SK-N-SH treated with all-trans-retinoic acid at 6 μM for 48 hours (cell line): ENCODE measurements around the gene SIGLEC5.

Experiments
- ATAC-seq: fragments of 200-7000 bp; cut with Tn5 transposase; 3 replicates; pipeline ENCODE4 v1.9.1; 2020; ENCODE audit warnings: mild to moderate bottlenecking, moderate library complexity
- ARNTL ChIP-seq: fragments of 450-650 bp; formaldehyde crosslinking; IDR thresholded peaks from 2 replicates; pipeline ENCODE4 v1.5.0; 2020; ENCODE audit warnings: low read depth, mild to moderate bottlenecking, moderate library complexity, borderline replicate concordance
- BACH2 ChIP-seq: fragments of 250-450 bp; sonication (Bioruptor Pico); IDR thresholded peaks from 2 replicates; pipeline ENCODE4 v1.9.0; 2021; ENCODE audit warnings: mild to moderate bottlenecking, borderline replicate concordance
- CREB5 ChIP-seq: fragments of 250-450 bp; sonication (Bioruptor Pico); IDR thresholded peaks from 2 replicates; pipeline ENCODE4 v1.5.1; 2020; ENCODE audit warnings: low read depth, mild to moderate bottlenecking, moderate library complexity
- CSDC2 ChIP-seq: fragments of 250-450 bp; sonication (Bioruptor Pico); IDR thresholded peaks from 2 replicates; pipeline ENCODE4 v1.5.0; 2020; ENCODE audit warnings: mild to moderate bottlenecking, moderate library complexity
- CSRNP3 ChIP-seq: fragments of 250-450 bp; sonication (Bioruptor Pico); IDR thresholded peaks from 2 replicates; pipeline ENCODE4 v1.5.1; 2021; ENCODE audit warnings: mild to moderate bottlenecking, moderate library complexity
- ESRRG ChIP-seq: fragments of 250-450 bp; sonication (Bioruptor Pico); IDR thresholded peaks from 2 replicates; pipeline ENCODE4 v1.6.1; 2021; ENCODE audit warnings: mild to moderate bottlenecking
- GLIS3 ChIP-seq: fragments of 250-450 bp; sonication (Bioruptor Pico); IDR thresholded peaks from 2 replicates; pipeline ENCODE4 v1.5.0; 2020; ENCODE audit warnings: mild to moderate bottlenecking, moderate library complexity
- ISL1 ChIP-seq: fragments of 250-450 bp; sonication (Bioruptor Pico); IDR thresholded peaks from 2 replicates; pipeline ENCODE4 v2.1.2; 2022; ENCODE audit warnings: mild to moderate bottlenecking, moderate library complexity
- OSR1 ChIP-seq: fragments of 250-450 bp; sonication (Bioruptor Pico); IDR thresholded peaks from 2 replicates; pipeline ENCODE4 v1.8.0; 2022; ENCODE audit warnings: moderate library complexity, mild to moderate bottlenecking, inconsistent platforms
- PATZ1 ChIP-seq: fragments of 250-450 bp; sonication (Bioruptor Pico); IDR thresholded peaks from 2 replicates; pipeline ENCODE4 v1.8.0; 2020; ENCODE audit warnings: mild to moderate bottlenecking, moderate library complexity, borderline replicate concordance
- POU6F1 ChIP-seq: fragments of 250-450 bp; sonication (Bioruptor Pico); IDR thresholded peaks from 2 replicates; pipeline ENCODE4 v1.8.0; 2021; ENCODE audit warnings: low read depth, mild to moderate bottlenecking, moderate library complexity, borderline replicate concordance
- PPARA ChIP-seq: fragments of 250-450 bp; sonication (Bioruptor Pico); IDR thresholded peaks from 2 replicates; pipeline ENCODE4 v1.5.0; 2020; ENCODE audit warnings: mild to moderate bottlenecking, borderline replicate concordance
- RARB ChIP-seq: fragments of 250-450 bp; sonication (Bioruptor Pico); IDR thresholded peaks from 2 replicates; pipeline ENCODE4 v1.8.0; 2021; ENCODE audit warnings: mild to moderate bottlenecking, moderate library complexity
- SNAI2 ChIP-seq: fragments of 250-450 bp; sonication (Bioruptor Pico); IDR thresholded peaks from 2 replicates; pipeline ENCODE4 v1.5.0; 2020; ENCODE audit warnings: mild to moderate bottlenecking, moderate library complexity
- TCF4 ChIP-seq: fragments of 250-450 bp; sonication (Bioruptor Pico); IDR thresholded peaks from 2 replicates; pipeline ENCODE4 v1.8.0; 2021; ENCODE audit warnings: mild to moderate bottlenecking, moderate library complexity, borderline replicate concordance
- TOX ChIP-seq: fragments of 250-450 bp; sonication (Bioruptor Pico); IDR thresholded peaks from 2 replicates; pipeline ENCODE4 v1.8.0; 2021; ENCODE audit warnings: mild to moderate bottlenecking, moderate library complexity, borderline replicate concordance
- ZC3H10 ChIP-seq: fragments of 250-450 bp; sonication (Bioruptor Pico); IDR thresholded peaks from 2 replicates; pipeline ENCODE4 v1.5.1; 2021; ENCODE audit warnings: mild to moderate bottlenecking, moderate library complexity
- ZFP30 ChIP-seq: fragments of 450-650 bp; formaldehyde crosslinking; IDR thresholded peaks from 2 replicates; pipeline ENCODE4 v1.5.0; 2022; ENCODE audit warnings: mild to moderate bottlenecking, moderate library complexity
- ZNF565 ChIP-seq: fragments of 450-650 bp; formaldehyde crosslinking; conservative IDR thresholded peaks from 2 replicates; pipeline ENCODE4 v1.5.0; 2020; ENCODE audit warnings: low read depth, mild to moderate bottlenecking, moderate library complexity
- ZNF70 ChIP-seq: fragments of 450-650 bp; formaldehyde crosslinking; IDR thresholded peaks from 2 replicates; pipeline ENCODE4 v1.5.0; 2020; ENCODE audit warnings: mild to moderate bottlenecking, moderate library complexity
- ZNF8 ChIP-seq: fragments of 450-650 bp; formaldehyde crosslinking; IDR thresholded peaks from 2 replicates; pipeline ENCODE4 v1.5.0; 2020; ENCODE audit warnings: mild to moderate bottlenecking, moderate library complexity

Gene SIGLEC5

GRCh38 chr19:51602189-51602854, 27.9 kb downstream of the SIGLEC5 start:
- TF ChIP-seq PATZ1 (CRISPR knock-in tag) (no peak), CSRNP3 (no peak), OSR1 (CRISPR knock-in tag) (no peak), ZFP30 (CRISPR knock-in tag) (no peak), GLIS3 (CRISPR knock-in tag) (no peak)
- TF ChIP-seq, all 23 proteins: peak for 0
- no peak for ATAC-seq

- TF ChIP-seq PPARA (no peak), TOX (no peak), OSR1 (CRISPR knock-in tag) (no peak), ESRRG (CRISPR knock-in tag) (no peak), ZFP30 (CRISPR knock-in tag) (no peak), SNAI2 (no peak), ZNF565 (CRISPR knock-in tag) (no peak), CSDC2 (CRISPR knock-in tag) (no peak), ARNTL (CRISPR knock-in tag) (no peak), ZNF70 (CRISPR knock-in tag) (no peak), BACH2 (CRISPR knock-in tag) (no peak), ZNF8 (CRISPR knock-in tag) (no peak), POU6F1 (no peak), RARB (CRISPR knock-in tag) (no peak), GLIS3 (CRISPR knock-in tag) (no peak)
- ATAC-seq: no peak
Observed at GRCh38 chr19:51600940-51601580, 29.1 kb downstream of the SIGLEC5 start.

- TF ChIP-seq ZNF8 (CRISPR knock-in tag): no peak
- no peak for TF ChIP-seq GLIS3 (CRISPR knock-in tag)
- TF ChIP-seq ZFP30 (CRISPR knock-in tag): no peak
- TF ChIP-seq ZC3H10: no peak
- TF ChIP-seq CSDC2 (CRISPR knock-in tag): no peak
- TF ChIP-seq POU6F1: no peak
- ATAC-seq: no peak
Observed at GRCh38 chr19:51599084-51599483, 31.1 kb downstream of the SIGLEC5 start.

GRCh38 chr19:51598159-51598915, 31.9 kb downstream of the SIGLEC5 start:
- TF ChIP-seq ZNF8 (CRISPR knock-in tag): no peak
- no peak for TF ChIP-seq SNAI2
- TF ChIP-seq TCF4: no peak
- TF ChIP-seq BACH2 (CRISPR knock-in tag): no peak
- TF ChIP-seq ZNF565 (CRISPR knock-in tag): no peak
- no peak for TF ChIP-seq PATZ1 (CRISPR knock-in tag)
- TF ChIP-seq ISL1 (CRISPR knock-in tag): no peak
- no peak for TF ChIP-seq ZC3H10
- no peak for TF ChIP-seq POU6F1
- TF ChIP-seq OSR1 (CRISPR knock-in tag): no peak
- TF ChIP-seq CREB5 (CRISPR knock-in tag): no peak
- TF ChIP-seq TOX: no peak
- no peak for TF ChIP-seq PPARA
- TF ChIP-seq RARB (CRISPR knock-in tag): no peak
- no peak for TF ChIP-seq ZFP30 (CRISPR knock-in tag)
- TF ChIP-seq CSDC2 (CRISPR knock-in tag): no peak
- TF ChIP-seq GLIS3 (CRISPR knock-in tag): no peak
- no peak for ATAC-seq
